Stromal cell of bone marrow (primary cell): Measurements from ENCODE around the gene MRTFB.
"Not testable (repeated sequence)": the region's sequence is repeated elsewhere in the genome, so short reads cannot be mapped to it uniquely, and the experiment has no call there.

ENCODE experiments used
- DNase-seq: peaks from one replicate; pipeline ENCODE4 v3.0.0-alpha.2; 2012; ENCODE audit warnings: low read depth

Gene MRTFB

DNA sequence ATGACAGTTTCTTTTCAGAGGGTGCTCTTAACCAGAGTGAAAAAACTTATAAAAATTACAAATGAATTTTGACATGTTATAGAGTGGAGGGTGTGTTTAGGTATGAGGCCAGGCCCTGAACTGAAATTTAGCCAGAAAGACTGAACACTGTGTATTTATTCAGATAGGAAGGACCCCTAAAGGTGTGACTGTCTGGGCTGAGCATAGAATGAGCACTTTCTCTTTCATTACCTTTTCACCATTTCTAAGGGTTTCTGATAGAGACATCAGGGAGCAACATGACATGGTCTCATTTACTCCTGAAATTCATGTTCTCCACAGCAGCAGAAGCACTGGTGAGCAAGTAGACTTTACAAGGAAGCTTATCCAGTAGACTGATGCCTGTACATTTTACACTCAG lies 32.9 kb downstream of the MRTFB start:
- DNase-seq: no peak

DNA sequence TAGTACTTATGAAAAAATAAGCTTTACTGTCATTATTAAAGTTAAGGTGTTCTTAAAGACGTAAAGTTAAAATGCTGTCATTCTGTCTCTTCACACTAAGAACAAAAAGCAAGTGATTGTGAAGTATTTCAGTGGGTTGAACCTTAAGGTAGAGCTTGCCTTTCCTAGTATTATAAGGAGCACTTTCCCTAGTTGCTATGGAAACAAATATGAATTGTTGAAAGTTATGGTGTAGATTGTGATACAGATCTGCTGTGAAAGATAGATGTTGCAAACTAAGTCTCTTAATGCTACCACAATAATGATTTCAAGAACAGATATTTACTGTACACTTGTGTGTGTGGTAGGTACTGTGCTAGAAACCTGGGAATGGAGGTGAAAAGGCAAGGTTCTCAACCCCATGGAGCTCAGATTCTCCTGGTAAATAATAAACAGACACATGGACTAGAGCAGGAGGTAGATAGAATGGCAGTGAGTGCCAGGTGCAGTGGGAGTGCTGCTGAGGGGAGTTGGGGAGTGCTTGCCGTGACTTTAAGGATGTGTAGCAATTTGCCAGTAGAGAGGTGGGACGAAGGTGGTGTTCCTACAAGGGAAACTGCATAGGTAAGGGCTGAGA lies 34.7 kb downstream of the MRTFB start:
- DNase-seq: no peak

DNA sequence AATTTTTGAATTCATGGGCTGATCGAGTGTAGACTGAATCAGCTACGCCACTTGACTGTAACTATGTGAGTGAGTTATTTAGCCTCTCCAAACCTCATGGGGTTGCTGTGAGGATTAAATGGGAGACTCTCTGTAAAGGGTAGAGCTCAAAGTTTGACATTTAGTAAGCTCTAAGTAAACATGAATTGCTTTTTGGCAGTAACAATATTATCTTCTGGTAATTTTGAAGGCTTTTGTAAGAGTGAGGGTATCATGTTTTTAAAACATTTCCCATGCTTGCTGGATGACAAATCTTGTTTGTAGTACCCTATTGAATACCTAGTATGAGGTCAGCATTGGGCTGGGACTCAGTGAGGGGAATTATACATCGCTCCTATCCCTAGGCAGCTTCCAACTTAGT lies 35.3 kb downstream of the MRTFB start:
- DNase-seq: no peak

DNA sequence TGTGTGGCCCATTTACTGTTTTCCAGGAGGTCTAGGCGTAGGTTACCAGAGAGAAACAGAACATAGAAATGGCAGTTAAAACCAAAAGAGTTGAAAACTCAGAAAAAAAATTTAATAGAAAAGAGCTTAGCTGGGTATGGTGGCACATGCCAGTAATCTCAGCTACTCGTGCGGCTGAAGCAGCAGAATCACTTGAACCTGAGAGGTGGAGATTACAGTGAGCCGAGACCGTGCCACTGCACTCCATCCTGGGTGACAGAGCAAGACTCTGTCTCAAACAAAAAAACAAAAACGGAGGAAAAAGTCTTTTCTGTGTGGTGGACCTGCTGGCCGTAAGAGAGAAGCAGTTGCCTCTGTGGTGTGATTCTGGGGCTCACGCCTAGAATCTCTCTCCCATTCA lies 35.8 kb downstream of the MRTFB start:
- no peak for DNase-seq

DNA sequence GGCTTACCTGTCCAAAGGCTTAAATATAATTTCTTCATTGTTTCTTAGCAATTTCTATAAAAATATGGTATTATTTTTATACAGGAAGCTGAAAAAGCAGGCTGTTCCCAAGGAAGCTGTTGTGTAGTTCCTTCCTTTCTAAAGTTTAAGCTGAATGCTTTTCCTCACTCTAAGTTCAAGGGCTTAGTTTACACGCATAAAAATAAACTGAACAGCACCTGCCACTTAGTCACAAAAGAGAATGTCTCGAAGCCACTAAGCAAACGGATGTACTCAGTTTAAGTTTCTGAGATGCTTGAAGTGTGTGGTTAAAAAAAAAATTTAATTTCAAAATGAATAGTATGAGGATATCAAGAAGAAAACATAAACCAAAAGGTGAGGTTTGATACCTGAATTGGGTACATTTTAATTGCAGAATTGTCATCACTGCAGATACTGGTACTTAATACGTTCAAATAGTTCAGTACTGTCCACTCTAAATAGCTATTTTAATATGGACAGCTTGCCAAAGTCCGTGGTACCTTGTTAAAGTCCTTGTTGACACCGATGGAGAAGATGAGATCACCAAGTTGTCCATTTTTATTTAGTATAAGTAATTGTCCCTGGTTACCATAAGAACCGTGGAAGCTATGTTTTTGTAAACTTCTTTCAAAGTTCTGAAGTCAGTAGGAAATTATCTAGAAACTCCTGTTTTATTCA lies 38.1 kb downstream of the MRTFB start:
- DNase-seq: no peak

DNA sequence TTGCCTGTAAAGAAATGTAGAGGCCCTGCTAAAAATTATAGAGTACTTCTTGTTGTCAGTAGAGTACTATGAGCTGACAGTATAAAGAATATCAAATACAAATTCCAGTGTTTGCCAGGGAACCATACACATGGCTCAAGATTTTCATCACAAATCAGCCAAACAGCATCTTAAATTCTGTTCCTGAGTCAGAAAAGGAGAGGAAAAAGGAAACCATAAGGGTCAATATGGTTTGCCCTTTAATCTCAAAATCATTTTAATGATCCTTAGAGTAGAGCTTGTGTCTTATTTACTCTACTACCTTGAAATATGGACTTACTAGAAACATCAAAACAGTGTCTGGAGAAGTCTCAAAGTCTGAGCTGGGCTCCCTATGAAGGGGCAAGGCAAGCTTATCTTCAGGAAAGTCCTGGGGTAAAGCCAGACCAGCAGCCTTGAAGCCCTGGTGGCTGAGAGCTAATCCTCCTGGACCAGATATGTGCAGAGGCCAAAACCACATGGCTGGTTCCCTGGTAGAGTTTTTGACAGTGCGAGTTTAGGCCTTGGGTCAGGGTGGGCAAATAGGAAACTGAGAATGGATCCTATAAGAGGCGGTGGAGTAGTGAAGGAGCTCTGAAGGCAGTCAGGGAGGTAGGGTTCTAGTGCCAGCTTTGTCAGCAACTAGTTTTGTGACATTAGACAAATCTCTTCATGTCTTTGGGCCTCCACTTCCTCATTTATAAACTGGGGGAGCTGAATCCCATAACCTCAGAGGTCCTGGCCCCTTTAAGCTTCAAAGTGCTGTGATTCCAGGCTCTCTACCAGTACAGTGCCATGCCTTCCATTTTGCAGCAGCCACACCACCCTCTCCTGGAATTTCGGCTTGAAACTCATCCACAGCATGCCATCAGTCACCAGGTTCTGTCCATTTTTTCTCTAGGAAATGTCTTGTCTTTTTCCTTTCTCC lies 38.9 kb downstream of the MRTFB start:
- DNase-seq: no peak

DNA sequence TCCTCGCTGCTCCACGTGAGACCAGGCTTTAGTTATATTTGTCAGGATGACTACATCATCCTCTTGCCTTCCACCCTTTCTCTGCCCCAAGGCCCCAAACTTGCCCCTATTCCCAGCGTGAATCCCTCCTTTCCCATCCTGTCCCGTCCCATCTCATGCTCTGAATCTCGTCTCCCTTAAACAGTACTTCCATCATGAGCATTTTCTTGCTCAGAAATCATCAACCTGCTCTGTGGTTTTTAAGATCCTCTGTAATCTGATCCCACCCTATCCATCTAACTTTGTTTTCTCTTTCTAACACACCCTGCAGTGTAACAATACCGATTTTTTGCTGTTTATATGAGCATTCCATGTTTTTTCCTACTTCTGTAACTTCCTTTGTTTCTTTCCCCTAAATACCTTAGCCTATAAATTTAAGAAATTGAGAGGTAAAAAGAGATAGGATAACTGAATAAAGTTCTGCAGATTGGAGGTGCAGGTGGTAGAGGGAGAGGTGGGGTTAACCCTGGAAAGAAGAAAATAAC lies 39.7 kb downstream of the MRTFB start:
- no peak for DNase-seq

DNA sequence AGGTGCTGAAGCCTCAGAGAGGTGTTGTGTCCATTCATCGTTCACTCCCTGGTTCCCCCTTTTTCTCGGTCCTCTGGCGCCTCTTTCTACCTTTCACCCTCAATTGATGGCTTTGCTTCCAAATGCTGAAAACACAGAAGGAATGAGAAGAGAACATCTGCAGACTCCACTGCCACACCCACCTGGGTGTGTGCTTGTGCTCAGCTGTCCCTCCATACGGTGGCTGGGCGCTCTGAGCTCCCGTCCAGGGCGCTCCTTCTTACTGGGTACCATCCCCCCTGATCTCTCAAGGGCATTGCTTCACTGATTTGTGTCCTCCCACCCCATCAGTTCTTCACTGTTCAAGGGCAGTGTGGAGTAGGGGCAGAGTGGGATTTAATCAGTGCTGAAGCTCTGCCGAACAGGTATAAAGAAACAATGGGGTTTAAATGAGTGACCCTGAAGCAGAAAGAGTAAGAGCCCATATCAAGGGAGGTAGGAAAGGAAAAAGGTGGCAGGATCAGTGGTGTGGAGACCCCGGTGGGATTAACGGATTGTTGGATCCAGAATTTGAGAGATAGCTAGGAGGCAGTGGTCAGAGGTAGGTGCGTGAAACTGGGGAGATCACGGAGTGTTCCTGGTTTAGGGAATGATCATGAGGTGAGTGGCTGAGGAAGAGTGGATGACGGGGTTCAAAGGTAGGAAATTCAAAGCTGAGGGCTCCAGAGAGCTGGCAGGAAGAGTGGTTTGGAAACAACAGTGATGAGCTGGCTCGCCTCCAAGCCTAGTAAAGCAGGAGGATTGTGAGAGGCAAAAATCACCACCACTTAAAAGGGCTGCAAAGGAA lies 40.8 kb downstream of the MRTFB start:
- no peak for DNase-seq

DNA sequence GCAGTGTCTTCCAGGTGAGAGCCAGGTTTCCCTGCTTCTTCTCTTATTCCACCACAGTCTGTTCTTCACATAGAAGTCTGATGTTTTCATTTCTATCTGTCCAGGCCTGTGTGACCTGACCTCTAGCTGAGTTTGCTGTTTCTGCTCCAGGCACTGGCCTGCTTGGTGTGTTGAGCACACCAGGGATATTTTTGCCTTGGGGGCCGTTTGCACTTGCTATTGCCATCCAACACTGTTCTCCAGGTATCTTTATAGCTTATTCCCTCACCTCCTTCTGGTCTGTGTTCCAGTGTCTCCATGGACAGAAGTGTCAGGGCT lies 41.4 kb downstream of the MRTFB start:
- no peak for DNase-seq

DNA sequence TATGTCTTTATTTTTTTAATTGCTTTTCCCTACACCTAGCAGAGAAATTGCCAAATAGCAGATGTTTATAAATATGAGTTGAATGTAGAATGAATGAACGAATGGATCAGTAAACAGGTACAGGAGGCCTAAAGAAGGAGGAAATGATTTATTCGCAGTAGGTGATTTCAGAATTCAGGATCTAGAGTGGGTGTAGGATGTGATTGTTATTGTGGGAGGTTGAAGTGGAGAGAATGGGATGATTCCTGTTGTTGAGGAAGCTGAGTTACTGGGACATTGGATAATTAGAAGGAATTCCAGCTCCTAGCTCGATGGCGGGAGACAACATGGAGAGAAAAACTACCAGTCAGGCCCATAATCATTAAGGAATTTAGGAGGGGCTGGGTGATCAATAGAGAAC lies 42.2 kb downstream of the MRTFB start:
- no peak for DNase-seq

DNA sequence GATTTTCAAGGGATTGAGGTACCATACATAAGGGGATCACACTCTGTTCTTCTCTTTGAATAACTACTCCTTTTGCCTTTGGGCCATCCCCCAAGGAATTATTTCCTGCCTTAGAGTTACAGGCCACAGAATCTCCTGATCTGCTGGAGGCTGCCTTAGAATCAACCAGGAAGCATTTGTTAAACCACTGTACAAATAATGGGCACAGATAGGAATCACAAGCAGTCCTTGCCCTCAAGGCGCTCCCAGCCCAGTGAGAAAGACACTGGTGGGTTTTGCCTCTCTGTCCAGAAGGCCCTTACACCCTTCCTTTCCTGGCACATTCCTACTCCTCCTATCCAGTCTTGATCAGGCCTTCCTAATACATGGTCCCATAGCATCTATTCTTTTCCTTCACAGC lies 45.9 kb downstream of the MRTFB start:
- DNase-seq: no peak

DNA sequence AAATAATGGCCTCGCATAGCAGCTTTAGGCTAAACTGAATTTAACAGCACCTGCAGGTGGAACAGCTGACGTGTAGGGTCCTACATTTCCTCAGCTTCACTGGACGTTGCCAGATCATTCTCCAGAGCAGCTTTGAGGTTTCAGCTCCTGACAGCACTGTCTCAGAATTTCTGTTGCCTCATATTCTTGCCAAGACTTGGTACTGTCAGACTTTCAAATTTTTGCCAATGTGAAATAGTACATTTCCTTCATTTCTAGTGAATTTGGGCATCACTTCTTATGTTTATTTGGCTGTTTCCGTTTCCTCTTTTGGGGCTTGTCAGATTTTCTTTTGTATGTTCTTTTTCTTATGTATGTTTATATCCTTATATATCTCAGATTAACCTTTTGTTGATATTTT lies 48.7 kb downstream of the MRTFB start:
- no peak for DNase-seq

DNA sequence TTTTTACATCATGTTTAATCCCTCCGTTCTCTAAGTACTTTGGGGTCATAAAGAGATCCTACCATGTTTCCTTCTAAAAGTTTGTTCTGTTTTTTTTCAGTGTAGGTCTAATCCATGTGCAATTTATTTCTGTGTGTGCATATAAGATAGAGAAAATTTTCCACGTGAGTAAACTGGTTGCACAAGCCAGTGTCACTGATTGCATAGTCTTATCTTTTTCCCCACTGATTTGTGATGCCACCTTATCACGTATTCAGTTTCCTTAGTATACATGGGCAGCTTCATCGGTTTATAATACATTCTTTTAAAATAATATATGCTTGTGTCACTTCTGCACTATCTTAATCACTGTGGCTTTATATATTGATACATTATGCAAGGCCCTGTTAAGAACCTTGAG lies 49.2 kb downstream of the MRTFB start:
- no peak for DNase-seq

DNA sequence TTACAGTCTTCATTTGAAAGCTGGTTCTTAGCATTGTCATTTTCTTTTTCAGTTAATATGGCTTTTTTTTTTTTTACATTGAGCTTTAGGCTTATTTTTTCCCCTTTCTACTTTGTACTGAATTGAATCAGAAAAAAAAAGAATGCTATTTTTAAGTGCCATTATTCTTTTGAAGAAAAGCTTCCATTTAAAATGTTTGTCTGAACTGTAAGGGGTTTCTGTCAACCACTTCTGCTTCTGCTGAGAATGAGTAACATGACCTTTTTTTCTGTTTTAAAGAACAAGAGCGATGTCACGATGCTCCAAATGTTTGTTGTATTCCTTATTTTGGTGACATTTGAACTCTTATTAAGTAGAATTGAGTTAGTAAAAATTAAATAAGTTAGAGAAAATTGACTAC lies 50.0 kb downstream of the MRTFB start:
- no peak for DNase-seq

DNA sequence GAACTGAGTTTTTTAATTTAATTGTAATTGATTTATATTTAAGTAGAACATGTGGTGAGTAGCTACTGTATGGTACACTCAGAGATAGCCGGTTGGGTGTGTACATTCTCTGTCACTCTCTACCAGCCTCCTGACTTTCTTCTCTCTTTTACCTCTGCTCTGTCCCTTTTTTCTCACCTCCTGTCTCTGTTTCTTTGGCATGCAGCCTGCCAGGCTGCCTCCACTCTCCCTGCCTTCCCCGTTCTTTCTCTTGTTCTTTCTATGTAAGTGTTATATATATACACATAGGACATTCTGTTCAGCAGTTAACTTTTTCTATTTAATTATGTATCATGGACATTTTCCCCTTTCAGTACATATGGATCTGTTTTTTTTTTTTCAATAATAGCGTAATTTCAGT lies 50.8 kb downstream of the MRTFB start:
- no peak for DNase-seq

DNA sequence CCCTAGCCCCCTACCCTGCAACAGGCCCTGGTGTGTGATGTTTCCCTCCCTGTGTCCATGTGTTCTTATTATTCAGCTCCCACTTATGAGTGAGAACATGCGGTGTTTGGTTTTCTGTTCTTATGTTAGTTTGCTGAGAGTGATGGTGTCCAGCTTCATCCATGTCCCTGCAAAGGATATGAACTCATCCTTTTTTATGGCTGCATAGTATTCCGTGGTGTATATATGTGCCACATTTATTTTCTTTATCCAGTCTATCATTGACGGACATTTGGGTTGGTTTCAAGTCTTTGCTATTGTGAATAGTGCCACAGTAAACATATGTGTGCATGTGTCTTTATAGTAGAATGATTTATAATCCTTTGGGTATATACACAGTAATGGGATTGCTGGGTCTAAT lies 51.3 kb downstream of the MRTFB start:
- not testable (repeated sequence) for DNase-seq

DNA sequence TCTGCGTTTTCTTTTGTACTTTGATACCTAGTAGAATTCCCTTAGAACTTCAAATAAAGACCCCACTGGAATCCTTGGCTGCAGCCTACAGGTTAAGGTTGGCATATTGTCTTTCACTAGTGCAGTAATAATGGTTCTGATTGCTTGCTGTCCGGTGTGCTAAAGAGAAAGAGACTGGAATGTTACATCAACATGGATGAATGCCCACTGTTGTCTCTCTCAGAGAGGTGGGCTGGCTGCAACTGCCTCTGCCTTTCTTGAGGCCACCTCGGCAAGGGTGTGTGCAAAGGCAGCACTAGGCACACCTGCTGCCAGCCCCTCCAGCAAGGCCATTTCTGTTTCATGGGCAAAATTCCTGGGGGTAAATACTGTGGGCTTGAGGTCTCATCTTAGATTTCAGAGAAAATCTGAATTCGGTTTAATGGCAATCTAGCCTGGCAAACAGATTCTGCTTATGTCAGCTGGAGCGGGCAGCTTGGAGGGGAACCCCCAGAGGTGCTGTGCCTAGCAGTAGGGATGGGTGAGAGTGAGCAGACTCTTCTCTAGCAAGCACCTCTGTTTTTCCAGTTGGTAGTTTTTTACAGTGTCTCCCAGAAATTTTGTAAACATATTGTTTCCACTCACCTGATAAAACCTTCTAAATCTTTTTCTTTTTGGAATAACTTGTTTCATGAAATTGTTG lies 54.0 kb downstream of the MRTFB start:
- DNase-seq: no peak

DNA sequence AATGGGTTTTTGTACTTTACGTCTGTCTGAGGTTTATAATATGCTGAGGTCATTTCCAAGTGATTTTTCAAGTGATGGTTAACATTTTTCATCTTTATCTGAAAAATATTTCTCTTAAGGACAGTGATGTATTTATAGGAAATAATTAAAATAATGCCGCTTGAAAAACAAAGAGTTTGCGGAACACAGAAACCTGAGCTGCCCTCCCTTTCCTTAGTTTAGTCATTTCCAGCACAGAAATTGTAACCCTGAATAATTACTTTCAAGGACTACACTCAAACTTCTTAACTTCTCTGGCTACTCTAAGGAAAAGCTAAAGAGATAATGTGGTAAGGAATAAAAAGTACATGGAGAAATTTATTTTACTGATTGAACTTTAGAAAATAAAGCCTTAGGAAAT lies 54.6 kb downstream of the MRTFB start:
- no peak for DNase-seq

DNA sequence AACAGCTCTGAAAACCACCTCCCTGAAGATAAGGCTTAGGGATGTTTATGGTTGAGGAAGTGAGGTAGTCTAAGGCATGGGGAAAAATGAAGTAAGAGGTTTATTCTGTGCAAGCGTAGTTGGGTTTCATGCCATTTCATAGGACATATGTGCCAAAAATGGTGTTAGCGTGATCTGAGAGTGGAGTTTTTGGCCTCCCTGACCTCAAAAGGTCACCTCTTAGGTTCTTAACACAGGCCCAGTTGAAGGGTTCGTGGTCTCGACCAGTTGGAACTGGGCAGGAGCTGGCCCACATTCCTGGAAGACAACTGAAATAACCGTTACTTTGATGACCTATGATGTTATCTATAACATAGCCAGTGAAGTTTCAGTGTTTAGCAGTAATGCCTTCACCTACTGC lies 57.0 kb downstream of the MRTFB start:
- DNase-seq: no peak

DNA sequence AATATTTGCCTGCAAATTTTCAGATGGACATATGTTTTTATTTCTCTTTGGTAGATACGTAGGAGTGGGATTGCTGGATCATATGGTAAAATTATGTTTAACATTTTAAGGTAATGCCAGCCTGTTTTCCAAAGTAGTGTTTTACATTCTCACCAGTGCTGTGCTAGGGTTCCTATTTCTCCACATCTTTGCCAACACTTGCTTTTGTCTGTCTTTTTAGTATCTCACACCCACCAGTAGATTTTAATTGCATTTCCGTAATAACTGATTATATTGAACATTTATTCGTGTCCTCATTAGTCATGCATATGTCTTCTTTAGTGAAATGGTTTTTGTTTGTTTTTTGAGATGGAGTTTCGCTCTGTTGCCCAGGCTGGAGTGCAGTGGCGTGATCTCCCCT lies 58.4 kb downstream of the MRTFB start:
- DNase-seq: no peak
